ENCODE data around the gene NOXA1. TPM values are rescaled to one million over a fixed set of nuclear protein-coding genes. Genes with fewer than 3 reads are reported as not detected.
"Not testable (repeated sequence)": the region's sequence is repeated elsewhere in the genome, so short reads cannot be mapped to it uniquely, and the experiment has no call there.

Gene NOXA1
- total RNA-seq, 1 donor from 2014 or later = 1.0 TPM

GRCh38 chr9:137449081-137449844 is 26.1 kb downstream of the NOXA1 start:
- Mint-ChIP-seq H3K4me1 (ENCODE audit: unreplicated experiment) (peaks cover 32% of the 10 kb centered on the region), H3K27me3 (ENCODE audit: unreplicated experiment) (no peaks in the 10 kb centered on the region)
- no peak for DNase-seq (ENCODE audit: extremely low spot score, unreplicated experiment)

GRCh38 chr9:137449931-137450538 is 26.8 kb downstream of the NOXA1 start:
- DNase-seq (ENCODE audit: extremely low spot score, unreplicated experiment) = no peak
- no peak overlapping the region for H3K27ac Mint-ChIP-seq (ENCODE audit: unreplicated experiment)
- H3K4me3 Mint-ChIP-seq (ENCODE audit: unreplicated experiment) = no peak overlapping the region
- H3K4me1 Mint-ChIP-seq (ENCODE audit: unreplicated experiment) = peaks cover 35% of the 10 kb centered on the region
- H3K9me3 Mint-ChIP-seq (ENCODE audit: unreplicated experiment) = no peaks in the 10 kb centered on the region
- H3K27me3 Mint-ChIP-seq (ENCODE audit: unreplicated experiment) = no peaks in the 10 kb centered on the region
- H3K36me3 Mint-ChIP-seq (ENCODE audit: unreplicated experiment) = no peaks in the 10 kb centered on the region
- no peak for TF ChIP-seq CTCF (IDR thresholded peaks at IDR 0.05)

More at GRCh38 chr9:137449081-137449844, 26.1 kb downstream of the NOXA1 start:
- Mint-ChIP-seq H3K27ac (ENCODE audit: unreplicated experiment) (no peak overlapping the region), H3K9me3 (ENCODE audit: unreplicated experiment) (no peaks in the 10 kb centered on the region), H3K36me3 (ENCODE audit: unreplicated experiment) (no peaks in the 10 kb centered on the region), H3K4me3 (ENCODE audit: unreplicated experiment) (no peak overlapping the region)
- no peak for TF ChIP-seq CTCF (IDR thresholded peaks at IDR 0.05)

- not testable (repeated sequence) for H3K9me3 Mint-ChIP-seq (ENCODE audit: unreplicated experiment); H3K27me3 Mint-ChIP-seq (ENCODE audit: unreplicated experiment); H3K27ac Mint-ChIP-seq (ENCODE audit: unreplicated experiment); DNase-seq (ENCODE audit: extremely low spot score, unreplicated experiment); H3K36me3 Mint-ChIP-seq (ENCODE audit: unreplicated experiment); H3K4me3 Mint-ChIP-seq (ENCODE audit: unreplicated experiment)
- peaks cover 33% of the 10 kb centered on the region for H3K4me1 Mint-ChIP-seq (ENCODE audit: unreplicated experiment)
These were observed 27.5 kb downstream of the NOXA1 start for GRCh38 chr9:137450539-137451222.

- H3K27ac Mint-ChIP-seq (ENCODE audit: unreplicated experiment); H3K36me3 Mint-ChIP-seq (ENCODE audit: unreplicated experiment); H3K27me3 Mint-ChIP-seq (ENCODE audit: unreplicated experiment); DNase-seq (ENCODE audit: extremely low spot score, unreplicated experiment); H3K4me3 Mint-ChIP-seq (ENCODE audit: unreplicated experiment); H3K9me3 Mint-ChIP-seq (ENCODE audit: unreplicated experiment): not testable (repeated sequence)
- peaks cover 36% of the 10 kb centered on the region for H3K4me1 Mint-ChIP-seq (ENCODE audit: unreplicated experiment)
These were observed 28.2 kb downstream of the NOXA1 start for GRCh38 chr9:137451264-137452005.

GRCh38 chr9:137452006-137452760 is 29.0 kb downstream of the NOXA1 start:
- H3K9me3 Mint-ChIP-seq (ENCODE audit: unreplicated experiment) = no peaks in the 10 kb centered on the region
- H3K27me3 Mint-ChIP-seq (ENCODE audit: unreplicated experiment) = no peaks in the 10 kb centered on the region

More at GRCh38 chr9:137452006-137452760, 29.0 kb downstream of the NOXA1 start:
- peaks cover 3% of the 10 kb centered on the region for H3K36me3 Mint-ChIP-seq (ENCODE audit: unreplicated experiment)
- no peak overlapping the region for H3K27ac Mint-ChIP-seq (ENCODE audit: unreplicated experiment)
- no peak for TF ChIP-seq CTCF (IDR thresholded peaks at IDR 0.05)
- DNase-seq (ENCODE audit: extremely low spot score, unreplicated experiment) = no peak
- no peak overlapping the region for H3K4me3 Mint-ChIP-seq (ENCODE audit: unreplicated experiment)
- peaks cover 36% of the 10 kb centered on the region for H3K4me1 Mint-ChIP-seq (ENCODE audit: unreplicated experiment)

Measured in osteocyte (in vitro differentiated cells).